Fibroblast of skin of left quadriceps (primary cell): ENCODE data around the gene MRPL19.

ENCODE experiments used
- DNase-seq, 2 experiments: peaks; one replicate each; pipeline ENCODE4 v3.0.0-alpha.2; 2013; ENCODE audit warnings: low read depth in 2 of 2

Gene MRPL19

DNA sequence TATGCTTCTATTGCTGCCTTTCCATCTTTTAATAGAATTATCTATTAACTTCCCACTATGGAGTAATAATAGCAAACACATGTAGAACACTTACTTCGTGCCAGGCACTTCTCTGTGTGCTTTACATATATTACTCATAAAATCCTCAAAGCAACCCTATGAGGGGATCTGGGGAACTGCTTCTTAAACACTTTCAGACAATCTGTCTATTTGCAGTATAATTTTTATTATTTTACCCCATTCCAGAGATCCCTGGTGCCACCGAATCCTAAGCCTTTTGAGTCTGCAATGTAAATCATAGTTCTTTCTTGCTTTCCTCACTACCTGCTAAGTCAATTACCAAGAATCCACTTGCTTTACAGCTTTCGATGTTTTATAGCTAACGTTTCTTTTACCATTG is 89.7 kb downstream of the MRPL19 start:
- no peak for DNase-seq

DNA sequence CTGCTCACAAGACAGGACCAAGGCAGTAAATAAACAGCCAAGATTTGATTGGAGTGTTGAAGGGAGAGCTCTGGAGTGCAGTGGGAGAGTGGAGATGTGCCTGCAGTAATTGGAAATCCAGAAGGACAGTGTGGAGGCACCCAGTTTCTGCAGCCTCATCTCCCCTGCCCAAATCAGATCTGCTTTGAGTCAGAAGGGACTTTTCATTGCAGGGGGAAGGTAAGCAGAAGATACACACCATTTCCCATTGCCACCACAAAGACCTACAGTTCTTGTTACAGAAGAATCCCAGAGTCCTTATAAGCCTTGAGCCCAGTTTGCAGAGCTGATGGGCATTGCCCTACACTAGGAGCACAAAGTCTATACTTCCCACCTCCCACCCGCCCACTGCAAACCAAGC is 91.4 kb downstream of the MRPL19 start:
- DNase-seq, result no peak
